Neural cell (in vitro differentiated cells): Measurements from ENCODE around the gene RAB3D. TPM values are rescaled to one million over a fixed set of nuclear protein-coding genes. Genes with fewer than 3 reads are reported as not detected.

Experiments
- H2AFZ ChIP-seq: fragments of 200-600, 300-800 bp; sonication (generic), shearing (Covaris generic); 2 replicates; pipeline ENCODE4 v1.6.0; 2014; ENCODE audit warnings: low read depth, mild to moderate bottlenecking, antibody characterized with exemption, low read length, moderate library complexity
- H3F3A ChIP-seq: fragments of 200-600 bp; shearing (Covaris generic); 2 replicates; pipeline ENCODE4 v1.6.1; 2016; ENCODE audit warnings: mild to moderate bottlenecking, moderate library complexity, mixed read lengths, antibody characterized with exemption, low read length; ENCODE audit not compliant: insufficient read depth, poor library complexity, severe bottlenecking
- H3K27ac ChIP-seq: fragments of 200-600, 300-800 bp; sonication (generic), shearing (Covaris generic); 2 replicates; pipeline ENCODE4 v1.5.1; 2014; ENCODE audit warnings: mild to moderate bottlenecking, low read length, moderate library complexity
- H3K27me3 ChIP-seq: fragments of 300-800, 200-600 bp; sonication (generic), shearing (Covaris generic); 2 replicates; pipeline ENCODE4 v1.6.0; 2014; ENCODE audit warnings: mild to moderate bottlenecking, low read depth, low read length, moderate library complexity; ENCODE audit not compliant: insufficient read depth
- H3K36me3 ChIP-seq: fragments of 300-800, 200-600 bp; sonication (generic), shearing (Covaris generic); 2 replicates; pipeline ENCODE4 v1.5.1; 2014; ENCODE audit warnings: mild to moderate bottlenecking, antibody characterized with exemption, low read length, moderate library complexity; ENCODE audit not compliant: insufficient read depth
- H3K4me2 ChIP-seq: fragments of 300-800, 200-600 bp; sonication (generic), shearing (Covaris generic); 2 replicates; pipeline ENCODE4 v1.6.0; 2014; ENCODE audit warnings: mild to moderate bottlenecking, low read length
- H3K4me3 ChIP-seq: fragments of 300-800, 200-600 bp; sonication (generic), shearing (Covaris generic); 2 replicates; pipeline ENCODE4 v1.5.1; 2014; ENCODE audit warnings: mild to moderate bottlenecking, low read length, moderate library complexity
- H3K79me2 ChIP-seq: fragments of 200-600 bp; shearing (Covaris generic); replicated peaks from 2 replicates; pipeline ENCODE4 v1.6.0; 2014; ENCODE audit warnings: mild to moderate bottlenecking, low read length, moderate library complexity; ENCODE audit not compliant: insufficient read depth
- H3K9ac ChIP-seq: fragments of 300-800, 200-600 bp; sonication (generic), shearing (Covaris generic); 2 replicates; pipeline ENCODE4 v1.6.1; 2016; ENCODE audit warnings: mild to moderate bottlenecking, low read length, mixed read lengths
- H3K9me2 ChIP-seq: fragments of 200-600 bp; shearing (Covaris generic); 2 replicates; pipeline ENCODE4 v1.6.1; 2016; ENCODE audit warnings: mild to moderate bottlenecking, low read length, mixed read lengths; ENCODE audit not compliant: insufficient read depth
- H3K9me3 ChIP-seq: fragments of 200-600, 300-800 bp; sonication (generic), shearing (Covaris generic); 2 replicates; pipeline ENCODE4 v1.6.1; 2016; ENCODE audit warnings: mild to moderate bottlenecking, mixed run types, low read length, moderate library complexity, mixed read lengths
- H4K20me1 ChIP-seq: fragments of 200-600 bp; shearing (Covaris generic); 2 replicates; pipeline ENCODE4 v1.6.1; 2016; ENCODE audit warnings: mild to moderate bottlenecking, mixed run types; ENCODE audit not compliant: insufficient read depth
- EP300 ChIP-seq: fragments of 450-650 bp; conservative IDR thresholded peaks from 2 replicates; pipeline ENCODE4 v1.6.1; 2014; ENCODE audit warnings: antibody characterized with exemption, mild to moderate bottlenecking, moderate library complexity; ENCODE audit not compliant: poor library complexity, severe bottlenecking
- EZH2 ChIP-seq: fragments of 200-600, 300-800 bp; shearing (Covaris generic), sonication (generic); IDR thresholded peaks from 2 replicates; pipeline ENCODE4 v1.6.1; 2014; ENCODE audit warnings: antibody characterized with exemption, low read length, borderline replicate concordance, mild to moderate bottlenecking; ENCODE audit not compliant: insufficient read depth, poor library complexity, severe bottlenecking
- MXI1 ChIP-seq: fragments of 450-650 bp; conservative IDR thresholded peaks from 2 replicates; pipeline ENCODE4 v1.6.1; 2014; ENCODE audit warnings: antibody characterized with exemption, mild to moderate bottlenecking; ENCODE audit not compliant: poor library complexity, severe bottlenecking
- POLR2AphosphoS5 ChIP-seq: IDR thresholded peaks from 2 replicates; pipeline ENCODE4 v1.6.1; 2012
- RAD21 ChIP-seq: fragments of 450-650 bp; conservative IDR thresholded peaks from 2 replicates; pipeline ENCODE4 v1.6.1; 2014; ENCODE audit warnings: antibody characterized with exemption, mild to moderate bottlenecking, moderate library complexity
- SMC3 ChIP-seq: fragments of 450-650 bp; conservative IDR thresholded peaks from 2 replicates; pipeline ENCODE4 v1.6.1; 2014; ENCODE audit warnings: antibody characterized with exemption, mild to moderate bottlenecking, moderate library complexity; ENCODE audit not compliant: poor library complexity
- TAF1 ChIP-seq: IDR thresholded peaks from 2 replicates; pipeline ENCODE4 v1.6.1; 2012; ENCODE audit warnings: low read depth
- polyA plus RNA-seq: library from polyadenylated mRNA; depleted of rRNA; stranded (reverse); fragments of >200 nt; gene quantifications from 2 replicates; pipeline ENCODE4 v1.2.3, GENCODE V29; 2014
- TF ChIP-seq, protein P1 (sequence below): IDR thresholded peaks from 2 replicates; pipeline ENCODE4 v1.6.1; 2012; ENCODE audit warnings: borderline replicate concordance
- TF ChIP-seq, protein P2 (sequence below): fragments of 450-650 bp; IDR thresholded peaks from 2 replicates; pipeline ENCODE4 v1.5.1; 2014; ENCODE audit warnings: antibody characterized with exemption, mild to moderate bottlenecking, moderate library complexity; ENCODE audit not compliant: poor library complexity, severe bottlenecking

The RAB3D gene
- polyA plus RNA-seq, 1 donor from 2014 or later = 19.3 TPM

DNA sequence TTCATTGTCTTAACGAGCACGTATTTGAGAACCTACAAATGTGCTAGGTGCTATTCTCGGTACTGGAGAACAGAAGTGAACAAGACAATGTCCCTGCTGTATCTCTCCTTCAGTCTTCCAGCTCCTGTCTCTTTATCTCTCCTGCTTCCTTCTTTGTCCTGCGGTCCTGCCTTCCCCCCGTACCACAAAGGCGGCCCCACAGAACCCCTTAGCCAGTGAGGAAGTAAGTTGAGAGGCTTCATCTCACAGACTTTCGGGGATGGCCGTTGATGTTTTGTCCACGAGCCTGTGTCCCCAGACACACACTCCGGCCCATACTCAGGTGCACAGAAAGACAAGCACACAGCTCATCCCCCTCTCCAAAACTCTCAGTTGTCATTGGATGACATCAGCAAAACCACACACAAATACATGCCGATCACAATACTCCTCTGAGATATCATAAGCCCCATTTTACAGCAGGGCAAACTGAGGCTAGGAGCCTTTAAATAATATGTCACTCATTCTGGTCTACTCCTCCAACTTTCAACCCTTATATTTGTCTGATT is 34.5 kb upstream of the RAB3D start:
- peak overlapping the region; percentile 94 for H3K9ac ChIP-seq
- no peaks in the 10 kb centered on the region for H3K79me2 ChIP-seq
- peak overlapping the region; percentile 65 for H2AFZ ChIP-seq
- H4K20me1 ChIP-seq = no peaks in the 10 kb centered on the region
- peak overlapping the region; percentile 93 for H3K4me2 ChIP-seq
- peak overlapping the region; percentile 100 for H3K27ac ChIP-seq
- H3F3A ChIP-seq = peaks cover 9% of the 10 kb centered on the region
- TF ChIP-seq TAF1 = peak; percentile 25
- TF ChIP-seq, protein P1, sequence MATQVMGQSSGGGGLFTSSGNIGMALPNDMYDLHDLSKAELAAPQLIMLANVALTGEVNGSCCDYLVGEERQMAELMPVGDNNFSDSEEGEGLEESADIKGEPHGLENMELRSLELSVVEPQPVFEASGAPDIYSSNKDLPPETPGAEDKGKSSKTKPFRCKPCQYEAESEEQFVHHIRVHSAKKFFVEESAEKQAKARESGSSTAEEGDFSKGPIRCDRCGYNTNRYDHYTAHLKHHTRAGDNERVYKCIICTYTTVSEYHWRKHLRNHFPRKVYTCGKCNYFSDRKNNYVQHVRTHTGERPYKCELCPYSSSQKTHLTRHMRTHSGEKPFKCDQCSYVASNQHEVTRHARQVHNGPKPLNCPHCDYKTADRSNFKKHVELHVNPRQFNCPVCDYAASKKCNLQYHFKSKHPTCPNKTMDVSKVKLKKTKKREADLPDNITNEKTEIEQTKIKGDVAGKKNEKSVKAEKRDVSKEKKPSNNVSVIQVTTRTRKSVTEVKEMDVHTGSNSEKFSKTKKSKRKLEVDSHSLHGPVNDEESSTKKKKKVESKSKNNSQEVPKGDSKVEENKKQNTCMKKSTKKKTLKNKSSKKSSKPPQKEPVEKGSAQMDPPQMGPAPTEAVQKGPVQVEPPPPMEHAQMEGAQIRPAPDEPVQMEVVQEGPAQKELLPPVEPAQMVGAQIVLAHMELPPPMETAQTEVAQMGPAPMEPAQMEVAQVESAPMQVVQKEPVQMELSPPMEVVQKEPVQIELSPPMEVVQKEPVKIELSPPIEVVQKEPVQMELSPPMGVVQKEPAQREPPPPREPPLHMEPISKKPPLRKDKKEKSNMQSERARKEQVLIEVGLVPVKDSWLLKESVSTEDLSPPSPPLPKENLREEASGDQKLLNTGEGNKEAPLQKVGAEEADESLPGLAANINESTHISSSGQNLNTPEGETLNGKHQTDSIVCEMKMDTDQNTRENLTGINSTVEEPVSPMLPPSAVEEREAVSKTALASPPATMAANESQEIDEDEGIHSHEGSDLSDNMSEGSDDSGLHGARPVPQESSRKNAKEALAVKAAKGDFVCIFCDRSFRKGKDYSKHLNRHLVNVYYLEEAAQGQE = peak; percentile 32
- TF ChIP-seq RAD21 = no peak
- TF ChIP-seq EZH2 = no peak
- TF ChIP-seq, protein P2, sequence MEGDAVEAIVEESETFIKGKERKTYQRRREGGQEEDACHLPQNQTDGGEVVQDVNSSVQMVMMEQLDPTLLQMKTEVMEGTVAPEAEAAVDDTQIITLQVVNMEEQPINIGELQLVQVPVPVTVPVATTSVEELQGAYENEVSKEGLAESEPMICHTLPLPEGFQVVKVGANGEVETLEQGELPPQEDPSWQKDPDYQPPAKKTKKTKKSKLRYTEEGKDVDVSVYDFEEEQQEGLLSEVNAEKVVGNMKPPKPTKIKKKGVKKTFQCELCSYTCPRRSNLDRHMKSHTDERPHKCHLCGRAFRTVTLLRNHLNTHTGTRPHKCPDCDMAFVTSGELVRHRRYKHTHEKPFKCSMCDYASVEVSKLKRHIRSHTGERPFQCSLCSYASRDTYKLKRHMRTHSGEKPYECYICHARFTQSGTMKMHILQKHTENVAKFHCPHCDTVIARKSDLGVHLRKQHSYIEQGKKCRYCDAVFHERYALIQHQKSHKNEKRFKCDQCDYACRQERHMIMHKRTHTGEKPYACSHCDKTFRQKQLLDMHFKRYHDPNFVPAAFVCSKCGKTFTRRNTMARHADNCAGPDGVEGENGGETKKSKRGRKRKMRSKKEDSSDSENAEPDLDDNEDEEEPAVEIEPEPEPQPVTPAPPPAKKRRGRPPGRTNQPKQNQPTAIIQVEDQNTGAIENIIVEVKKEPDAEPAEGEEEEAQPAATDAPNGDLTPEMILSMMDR = no peak
- peak overlapping the region; percentile 71 for H3K4me3 ChIP-seq
- no peaks in the 10 kb centered on the region for H3K9me3 ChIP-seq
- no peaks in the 10 kb centered on the region for H3K27me3 ChIP-seq
- H3K36me3 ChIP-seq = no peaks in the 10 kb centered on the region
- no peaks in the 10 kb centered on the region for H3K9me2 ChIP-seq

DNA sequence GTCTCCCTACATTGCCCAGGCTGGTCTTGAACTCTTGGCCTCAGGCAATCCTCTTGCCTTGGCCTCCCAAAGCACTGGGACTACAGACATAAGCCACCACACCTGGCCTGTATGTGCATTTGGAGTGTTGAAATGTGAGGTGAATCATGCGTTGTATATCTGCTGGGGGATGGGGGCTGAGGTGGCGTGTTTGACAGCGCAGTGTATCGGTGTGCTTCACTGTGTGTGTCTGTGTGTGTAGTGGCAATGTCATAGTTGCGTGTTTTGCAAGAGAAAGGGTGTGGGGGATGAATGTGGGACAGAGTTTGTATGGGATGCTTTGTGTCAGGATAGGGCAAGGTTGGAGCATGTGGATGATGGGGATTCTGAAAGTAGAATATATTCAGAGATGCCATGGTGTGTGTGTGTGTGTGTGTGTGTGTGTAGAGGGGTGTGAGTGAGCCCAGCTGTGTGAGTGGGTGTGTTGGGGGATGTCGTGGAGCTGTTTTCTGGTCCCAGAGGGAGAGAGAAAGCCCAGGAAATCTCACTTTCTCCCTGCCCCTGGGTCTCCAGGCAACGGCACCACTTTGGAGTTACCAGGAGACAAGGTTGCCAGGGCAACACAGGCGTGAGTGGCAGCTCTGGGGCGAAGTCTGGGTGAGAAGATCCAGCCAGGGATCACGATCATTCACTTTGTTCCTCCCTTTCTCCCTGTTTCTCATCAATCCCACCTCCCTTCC is 33.9 kb upstream of the RAB3D start:
- H3K4me2 ChIP-seq = peak overlapping the region; percentile 94
- H3K27me3 ChIP-seq = no peaks in the 10 kb centered on the region
- peak overlapping the region; percentile 100 for H3K27ac ChIP-seq
- H3K4me3 ChIP-seq = peak overlapping the region; percentile 71
- H3K9me2 ChIP-seq = no peaks in the 10 kb centered on the region
- H2AFZ ChIP-seq = peak overlapping the region; percentile 65
- no peaks in the 10 kb centered on the region for H4K20me1 ChIP-seq
- TF ChIP-seq EP300 = peak; percentile 86
- peak; percentile 85 for TF ChIP-seq TAF1
- TF ChIP-seq, protein P2 = peak; percentile 12
- TF ChIP-seq SMC3 = peak; percentile 62
- TF ChIP-seq, protein P1 = peak; percentile 90
- TF ChIP-seq POLR2AphosphoS5 = peak; percentile 78
- TF ChIP-seq MXI1 = peak; percentile 99
- TF ChIP-seq RAD21 = peak; percentile 62
- no peak for TF ChIP-seq EZH2
- H3F3A ChIP-seq = peaks cover 9% of the 10 kb centered on the region
- H3K9me3 ChIP-seq = no peaks in the 10 kb centered on the region
- H3K9ac ChIP-seq = peak overlapping the region; percentile 94
- H3K36me3 ChIP-seq = no peaks in the 10 kb centered on the region
- H3K79me2 ChIP-seq = no peaks in the 10 kb centered on the region
